CD4-positive, alpha-beta T cell (primary cell): ENCODE results near the gene RPL18. TPM values are rescaled to one million over a fixed set of nuclear protein-coding genes. Genes with fewer than 3 reads are reported as not detected.

Experiments
- ATAC-seq: fragments of 200-7000 bp; cut with Tn5 transposase; one replicate; pipeline ENCODE4 v1.10.0; 2022; ENCODE audit warnings: mild to moderate bottlenecking; ENCODE audit not compliant: poor library complexity
- CTCF ChIA-PET: fragments of 350-600 bp; sonication (Branson Sonifier 250); formaldehyde crosslinking; loops from one replicate; lab custom pipeline; 2021; ENCODE audit warnings: antibody characterized with exemption, inconsistent platforms; lab: Charles Lee
- POLR2A ChIA-PET: fragments of 350-600 bp; sonication (Branson Sonifier 250); formaldehyde crosslinking; loops from one replicate; lab custom pipeline; 2021; ENCODE audit warnings: antibody characterized with exemption, inconsistent platforms; lab: Charles Lee
- DNase-seq, 14 experiments: peaks; one replicate each; pipeline ENCODE4 v3.0.0-alpha.2; 2013 to 2020; ENCODE audit warnings: mixed read lengths in 2 of 14
- H3K27ac ChIP-seq, 2 donors: one replicate each; pipeline versions ENCODE4 v1.5.1 to v1.7.0; 2013; ENCODE audit warnings: low read length in 2 of 2, low read depth in 1 of 2, mild to moderate bottlenecking in 1 of 2
- H3K27me3 ChIP-seq, 2 experiments: 1 replicate in 1 of 2; 2 replicates in 1 of 2; pipeline versions ENCODE4 v1.6.1 to v1.7.0; 2013; ENCODE audit warnings: low read length in 2 of 2, control low read depth in 1 of 2, mild to moderate bottlenecking in 1 of 2, moderate library complexity in 1 of 2; ENCODE audit not compliant: insufficient read depth in 2 of 2, control insufficient read depth in 1 of 2
- H3K36me3 ChIP-seq: one replicate; pipeline ENCODE4 v1.6.1; 2013; ENCODE audit warnings: low read length, control low read depth; ENCODE audit not compliant: insufficient read depth
- H3K4me1 ChIP-seq: one replicate; pipeline ENCODE4 v1.6.1; 2013; ENCODE audit warnings: low read length, control low read depth; ENCODE audit not compliant: insufficient read depth
- H3K4me3 ChIP-seq: one replicate; pipeline ENCODE4 v1.5.1; 2013; ENCODE audit warnings: mild to moderate bottlenecking, low read length, moderate library complexity
- H3K9me3 ChIP-seq, 2 experiments: 1 replicate in 1 of 2; 2 replicates in 1 of 2; pipeline versions ENCODE4 v1.6.1 to v1.7.0; 2013; ENCODE audit warnings: low read length in 2 of 2, mild to moderate bottlenecking in 2 of 2, control low read depth in 1 of 2, moderate library complexity in 1 of 2; ENCODE audit not compliant: control insufficient read depth in 1 of 2, insufficient read depth in 1 of 2
- H3K27ac Mint-ChIP-seq: one replicate; pipeline ENCODE4 v1.8.0; 2020; ENCODE audit warnings: mixed read lengths
- H3K27me3 Mint-ChIP-seq: one replicate; pipeline ENCODE4 v1.8.0; 2021; ENCODE audit warnings: mixed read lengths
- H3K36me3 Mint-ChIP-seq: one replicate; pipeline ENCODE4 v1.8.0; 2021; ENCODE audit warnings: low read depth, mixed read lengths
- H3K4me1 Mint-ChIP-seq: one replicate; pipeline ENCODE4 v1.8.0; 2021; ENCODE audit warnings: low read depth, mixed read lengths
- H3K4me3 Mint-ChIP-seq: one replicate; pipeline ENCODE4 v1.8.0; 2020; ENCODE audit warnings: mild to moderate bottlenecking, mixed read lengths
- H3K9me3 Mint-ChIP-seq: one replicate; pipeline ENCODE4 v1.8.0; 2020; ENCODE audit warnings: mixed read lengths
- CTCF ChIP-seq: fragments of 200-600 bp; IDR thresholded peaks from one replicate; pipeline ENCODE4 v1.8.0; 2022; ENCODE audit warnings: antibody characterized with exemption, mild to moderate bottlenecking
- intact Hi-C, 2 experiments: fragments of 100-400 bp; cut with DNase I in 1 of 2; cut with micrococcal nuclease in 1 of 2; formaldehyde crosslinking; loops; one replicate each; pipeline versions ENCODE4 v1.15.1 to v1.9.0; 2023 to 2025; cut with DNase I, micrococcal nuclease
- total RNA-seq, 174 experiments: library from RNA in 2 of 174; stranded (reverse) in 2 of 174; gene quantifications; one replicate each; pipeline ENCODE4 v1.2.3 and lab custom pipeline; 2021 to 2026

Gene RPL18
- total RNA-seq, 2 experiments from 2014 or later: 2,820 to 2,913 TPM

GRCh38 chr19:48603850-48604249 is 15.1 kb downstream of the RPL18 start:
- CTCF ChIA-PET: no interaction called here
- no peaks in the 10 kb centered on the region for H3K27me3 Mint-ChIP-seq

GRCh38 chr19:48603449-48603848 is 15.5 kb downstream of the RPL18 start:
- peak in 1 of 14 experiments; percentile 22 for DNase-seq
- no peak overlapping the region for H3K4me3 ChIP-seq
- Mint-ChIP-seq H3K27me3 (no peaks in the 10 kb centered on the region), H3K27ac (no peak overlapping the region), H3K4me1 (no peaks in the 10 kb centered on the region), H3K4me3 (no peak overlapping the region), H3K9me3 (no peaks in the 10 kb centered on the region), H3K36me3 (no peaks in the 10 kb centered on the region)
- TF ChIP-seq CTCF: no peak
- no peak overlapping the region for H3K27ac ChIP-seq
- H3K4me1 ChIP-seq: no peaks in the 10 kb centered on the region
- intact Hi-C loops: no loop called here
- no peaks in the 10 kb centered on the region for H3K9me3 ChIP-seq
- POLR2A ChIA-PET: interaction anchor here (1.3 kb wide), 1 partner anchor 15 kb away, joined by 4 read pairs; the partner anchor contains the start of gene RPL18
- H3K36me3 ChIP-seq: no peaks in the 10 kb centered on the region
- no peak for ATAC-seq
- CTCF ChIA-PET: no interaction called here
- H3K27me3 ChIP-seq: no peaks in the 10 kb centered on the region

More at GRCh38 chr19:48603850-48604249, 15.1 kb downstream of the RPL18 start:
- Histone ChIP-seq H3K36me3 (no peaks in the 10 kb centered on the region), H3K27me3 (no peaks in the 10 kb centered on the region), H3K4me1 (peaks cover 3% of the 10 kb centered on the region), H3K27ac (no peak overlapping the region), H3K4me3 (no peak overlapping the region), H3K9me3 (no peaks in the 10 kb centered on the region)
- ATAC-seq: no peak
- H3K4me3 Mint-ChIP-seq: no peak overlapping the region
- no peaks in the 10 kb centered on the region for H3K36me3 Mint-ChIP-seq
- no peaks in the 10 kb centered on the region for H3K9me3 Mint-ChIP-seq
- TF ChIP-seq CTCF: no peak
- peaks cover 3% of the 10 kb centered on the region for H3K4me1 Mint-ChIP-seq
- no peak overlapping the region for H3K27ac Mint-ChIP-seq
- DNase-seq: no peak
- POLR2A ChIA-PET: no interaction called here
- intact Hi-C loops: no loop called here

- POLR2A ChIA-PET: interaction anchor here (1.3 kb wide), 1 partner anchor 16 kb away, joined by 4 read pairs; the partner anchor contains the start of gene RPL18
- H3K27me3 Mint-ChIP-seq: no peaks in the 10 kb centered on the region
- H3K36me3 ChIP-seq: no peaks in the 10 kb centered on the region
- H3K27ac ChIP-seq: no peak overlapping the region
- CTCF ChIA-PET: no interaction called here
- no peaks in the 10 kb centered on the region for H3K4me1 Mint-ChIP-seq
- H3K27me3 ChIP-seq: no peaks in the 10 kb centered on the region
- no peak for DNase-seq
- no peaks in the 10 kb centered on the region for H3K9me3 ChIP-seq
- no peaks in the 10 kb centered on the region for H3K36me3 Mint-ChIP-seq
- peaks cover 2% of the 10 kb centered on the region for H3K4me1 ChIP-seq
- TF ChIP-seq CTCF: no peak
- intact Hi-C loops: no loop called here
- ATAC-seq: no peak
- H3K4me3 ChIP-seq: no peak overlapping the region
- no peak overlapping the region for H3K27ac Mint-ChIP-seq
- no peak overlapping the region for H3K4me3 Mint-ChIP-seq
- H3K9me3 Mint-ChIP-seq: no peaks in the 10 kb centered on the region
Measured at GRCh38 chr19:48603001-48603400, 16.0 kb downstream of the RPL18 start.
